ENCODE measurements around the gene MAGOH. TPM values are rescaled to one million over a fixed set of nuclear protein-coding genes. Genes with fewer than 3 reads are reported as not detected.

Gene MAGOH
- total and polyA plus RNA-seq, 2 of the 13 experiments (the other 11 are each of a cell fraction or from before 2014, with no cell fraction given) = 24.1 to 87.0 TPM

DNA sequence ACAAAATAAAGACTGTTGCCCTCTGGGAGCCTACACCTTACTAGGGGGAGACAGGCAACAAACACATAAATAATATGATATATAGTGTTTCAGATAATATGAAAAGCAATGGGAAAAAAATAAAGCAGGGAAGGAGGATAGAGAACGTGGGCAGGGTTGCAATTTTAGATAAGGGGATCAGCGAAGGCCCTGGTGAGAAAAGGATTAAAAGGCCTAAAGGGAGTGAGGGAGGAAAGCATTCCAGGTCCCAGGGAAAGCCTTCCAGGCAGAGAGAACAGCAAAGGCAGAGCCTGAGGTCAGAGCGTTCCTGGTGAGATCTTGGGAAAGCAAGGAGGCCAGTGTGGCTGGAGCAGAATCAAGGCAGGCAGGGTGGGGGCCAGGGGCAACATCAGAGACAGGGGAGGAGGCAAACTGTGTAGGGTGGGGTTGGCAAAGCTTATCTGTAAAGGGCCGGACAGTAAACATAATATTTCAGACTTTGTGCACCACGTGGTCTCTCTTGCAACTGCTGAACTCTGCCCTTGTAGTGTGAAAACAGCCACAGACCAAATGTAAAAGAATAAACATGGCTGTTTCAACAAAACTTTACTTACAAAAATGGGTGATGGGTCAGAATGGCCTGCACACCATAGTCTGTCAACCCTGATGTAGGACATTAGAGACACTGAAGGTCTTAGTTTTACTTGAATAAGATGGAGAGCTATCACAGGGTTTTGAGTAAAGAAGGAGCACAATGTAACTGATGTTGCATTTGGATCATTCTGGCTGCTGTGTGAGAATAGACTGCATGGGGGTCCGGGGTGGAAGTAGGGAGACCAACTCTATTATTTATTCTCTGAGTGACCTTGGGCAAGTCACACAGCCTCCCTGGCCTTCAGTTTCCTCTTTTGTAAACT is 55.0 kb downstream of the MAGOH start (continued):
- TF ChIP-seq SIX4 (CRISPR knock-in tag; IDR thresholded peaks at IDR 0.05) (no peak; the same call in 1 of the 2 replicates), HES4 (CRISPR knock-in tag; IDR thresholded peaks at IDR 0.05; ENCODE audit: borderline replicate concordance) (no peak), ZNF761 (CRISPR knock-in tag; conservative IDR thresholded peaks at IDR 0.05) (peak; percentile 77; the same call in 1 of the 2 replicates), ETV6 (CRISPR knock-in tag; conservative IDR thresholded peaks at IDR 0.05) (0 out of 2 replicates have a peak, but pooled peaks have one; percentile 21), SMAD1 (CRISPR knock-in tag; IDR thresholded peaks at IDR 0.05; ENCODE audit: borderline replicate concordance, low read depth) (no peak), ZNF430 (CRISPR knock-in tag; IDR thresholded peaks at IDR 0.05) (peak; percentile 32; the same call in 1 of the 2 replicates), ZNF468 (CRISPR knock-in tag; IDR thresholded peaks at IDR 0.05) (no peak), ZNF792 (CRISPR knock-in tag; IDR thresholded peaks at IDR 0.05) (peak; percentile 58; the same call in 1 of the 2 replicates), CREB1 (IDR thresholded peaks at IDR 0.05) (peak; percentile 23; the same call in 1 of the 2 replicates), CREB1 (CRISPR knock-in tag; IDR thresholded peaks at IDR 0.05) (peak; percentile 89; the same call in 1 of the 2 replicates), AGO2 (optimal IDR thresholded peaks at IDR 0.05; ENCODE audit: low read depth, low read length) (no peak), TBX3 (IDR thresholded peaks at IDR 0.05; ENCODE audit: borderline replicate concordance) (peak; percentile 92), MTA1 (CRISPR knock-in tag; IDR thresholded peaks at IDR 0.05; ENCODE audit: borderline replicate concordance) (peak; percentile 31; the same call in 1 of the 2 replicates), RCOR2 (CRISPR knock-in tag; IDR thresholded peaks at IDR 0.05) (0 out of 2 replicates have a peak, but pooled peaks have one; percentile 91), GZF1 (CRISPR knock-in tag; IDR thresholded peaks at IDR 0.05) (no peak), MED1 (CRISPR knock-in tag; IDR thresholded peaks at IDR 0.05) (peak; percentile 96)
- TF ChIP-seq, protein P1, sequence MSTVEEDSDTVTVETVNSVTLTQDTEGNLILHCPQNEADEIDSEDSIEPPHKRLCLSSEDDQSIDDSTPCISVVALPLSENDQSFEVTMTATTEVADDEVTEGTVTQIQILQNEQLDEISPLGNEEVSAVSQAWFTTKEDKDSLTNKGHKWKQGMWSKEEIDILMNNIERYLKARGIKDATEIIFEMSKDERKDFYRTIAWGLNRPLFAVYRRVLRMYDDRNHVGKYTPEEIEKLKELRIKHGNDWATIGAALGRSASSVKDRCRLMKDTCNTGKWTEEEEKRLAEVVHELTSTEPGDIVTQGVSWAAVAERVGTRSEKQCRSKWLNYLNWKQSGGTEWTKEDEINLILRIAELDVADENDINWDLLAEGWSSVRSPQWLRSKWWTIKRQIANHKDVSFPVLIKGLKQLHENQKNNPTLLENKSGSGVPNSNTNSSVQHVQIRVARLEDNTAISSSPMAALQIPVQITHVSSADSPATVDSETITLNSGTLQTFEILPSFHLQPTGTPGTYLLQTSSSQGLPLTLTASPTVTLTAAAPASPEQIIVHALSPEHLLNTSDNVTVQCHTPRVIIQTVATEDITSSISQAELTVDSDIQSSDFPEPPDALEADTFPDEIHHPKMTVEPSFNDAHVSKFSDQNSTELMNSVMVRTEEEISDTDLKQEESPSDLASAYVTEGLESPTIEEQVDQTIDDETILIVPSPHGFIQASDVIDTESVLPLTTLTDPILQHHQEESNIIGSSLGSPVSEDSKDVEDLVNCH (CRISPR knock-in tag; IDR thresholded peaks at IDR 0.05) = no peak
- TF ChIP-seq, protein P2, sequence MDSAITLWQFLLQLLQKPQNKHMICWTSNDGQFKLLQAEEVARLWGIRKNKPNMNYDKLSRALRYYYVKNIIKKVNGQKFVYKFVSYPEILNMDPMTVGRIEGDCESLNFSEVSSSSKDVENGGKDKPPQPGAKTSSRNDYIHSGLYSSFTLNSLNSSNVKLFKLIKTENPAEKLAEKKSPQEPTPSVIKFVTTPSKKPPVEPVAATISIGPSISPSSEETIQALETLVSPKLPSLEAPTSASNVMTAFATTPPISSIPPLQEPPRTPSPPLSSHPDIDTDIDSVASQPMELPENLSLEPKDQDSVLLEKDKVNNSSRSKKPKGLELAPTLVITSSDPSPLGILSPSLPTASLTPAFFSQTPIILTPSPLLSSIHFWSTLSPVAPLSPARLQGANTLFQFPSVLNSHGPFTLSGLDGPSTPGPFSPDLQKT (CRISPR knock-in tag; IDR thresholded peaks at IDR 0.05; ENCODE audit: borderline replicate concordance) = no peak
- TF ChIP-seq, protein P3, sequence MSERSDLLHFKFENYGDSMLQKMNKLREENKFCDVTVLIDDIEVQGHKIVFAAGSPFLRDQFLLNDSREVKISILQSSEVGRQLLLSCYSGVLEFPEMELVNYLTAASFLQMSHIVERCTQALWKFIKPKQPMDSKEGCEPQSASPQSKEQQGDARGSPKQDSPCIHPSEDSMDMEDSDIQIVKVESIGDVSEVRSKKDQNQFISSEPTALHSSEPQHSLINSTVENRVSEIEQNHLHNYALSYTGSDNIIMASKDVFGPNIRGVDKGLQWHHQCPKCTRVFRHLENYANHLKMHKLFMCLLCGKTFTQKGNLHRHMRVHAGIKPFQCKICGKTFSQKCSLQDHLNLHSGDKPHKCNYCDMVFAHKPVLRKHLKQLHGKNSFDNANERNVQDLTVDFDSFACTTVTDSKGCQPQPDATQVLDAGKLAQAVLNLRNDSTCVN (CRISPR knock-in tag; IDR thresholded peaks at IDR 0.05; ENCODE audit: borderline replicate concordance) = peak; percentile 58; the same call in 1 of the 2 replicates
- TF ChIP-seq, protein P4, sequence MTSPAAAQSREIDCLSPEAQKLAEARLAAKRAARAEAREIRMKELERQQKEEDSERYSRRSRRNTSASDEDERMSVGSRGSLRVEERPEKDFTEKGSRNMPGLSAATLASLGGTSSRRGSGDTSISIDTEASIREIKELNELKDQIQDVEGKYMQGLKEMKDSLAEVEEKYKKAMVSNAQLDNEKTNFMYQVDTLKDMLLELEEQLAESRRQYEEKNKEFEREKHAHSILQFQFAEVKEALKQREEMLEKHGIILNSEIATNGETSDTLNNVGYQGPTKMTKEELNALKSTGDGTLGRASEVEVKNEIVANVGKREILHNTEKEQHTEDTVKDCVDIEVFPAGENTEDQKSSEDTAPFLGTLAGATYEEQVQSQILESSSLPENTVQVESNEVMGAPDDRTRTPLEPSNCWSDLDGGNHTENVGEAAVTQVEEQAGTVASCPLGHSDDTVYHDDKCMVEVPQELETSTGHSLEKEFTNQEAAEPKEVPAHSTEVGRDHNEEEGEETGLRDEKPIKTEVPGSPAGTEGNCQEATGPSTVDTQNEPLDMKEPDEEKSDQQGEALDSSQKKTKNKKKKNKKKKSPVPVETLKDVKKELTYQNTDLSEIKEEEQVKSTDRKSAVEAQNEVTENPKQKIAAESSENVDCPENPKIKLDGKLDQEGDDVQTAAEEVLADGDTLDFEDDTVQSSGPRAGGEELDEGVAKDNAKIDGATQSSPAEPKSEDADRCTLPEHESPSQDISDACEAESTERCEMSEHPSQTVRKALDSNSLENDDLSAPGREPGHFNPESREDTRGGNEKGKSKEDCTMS (CRISPR knock-in tag; conservative IDR thresholded peaks at IDR 0.05) = no peak
- TF ChIP-seq, protein P5, sequence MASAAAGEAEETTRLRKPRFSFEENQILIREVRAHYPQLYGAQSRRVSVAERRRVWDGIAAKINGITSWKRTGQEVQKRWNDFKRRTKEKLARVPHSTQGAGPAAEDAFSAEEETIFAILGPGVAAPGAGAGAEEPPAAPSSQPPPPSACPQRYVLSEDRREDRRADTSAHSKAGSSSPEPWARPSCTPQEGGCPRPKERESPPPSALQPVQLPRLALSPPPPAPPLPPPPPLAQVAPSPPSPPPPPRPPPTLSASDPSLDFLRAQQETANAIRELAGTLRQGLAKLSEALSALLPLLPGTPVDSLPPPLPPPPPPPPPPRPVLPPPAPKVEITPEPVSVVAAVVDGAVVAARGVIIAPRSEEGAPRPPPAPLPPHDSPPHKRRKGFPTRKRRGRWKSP (CRISPR knock-in tag; IDR thresholded peaks at IDR 0.05) = peak; percentile 69; the same call in 1 of the 2 replicates

Measured in HepG2 (cell line).